ENCODE data around the gene CCDC85C.

Gene CCDC85C

GRCh38 chr14:99587460-99588278 lies 16.3 kb downstream of the CCDC85C start:
- DNase-seq: no peak

- no peak for DNase-seq
Observed at GRCh38 chr14:99586761-99587459, 17.1 kb downstream of the CCDC85C start.

DNA sequence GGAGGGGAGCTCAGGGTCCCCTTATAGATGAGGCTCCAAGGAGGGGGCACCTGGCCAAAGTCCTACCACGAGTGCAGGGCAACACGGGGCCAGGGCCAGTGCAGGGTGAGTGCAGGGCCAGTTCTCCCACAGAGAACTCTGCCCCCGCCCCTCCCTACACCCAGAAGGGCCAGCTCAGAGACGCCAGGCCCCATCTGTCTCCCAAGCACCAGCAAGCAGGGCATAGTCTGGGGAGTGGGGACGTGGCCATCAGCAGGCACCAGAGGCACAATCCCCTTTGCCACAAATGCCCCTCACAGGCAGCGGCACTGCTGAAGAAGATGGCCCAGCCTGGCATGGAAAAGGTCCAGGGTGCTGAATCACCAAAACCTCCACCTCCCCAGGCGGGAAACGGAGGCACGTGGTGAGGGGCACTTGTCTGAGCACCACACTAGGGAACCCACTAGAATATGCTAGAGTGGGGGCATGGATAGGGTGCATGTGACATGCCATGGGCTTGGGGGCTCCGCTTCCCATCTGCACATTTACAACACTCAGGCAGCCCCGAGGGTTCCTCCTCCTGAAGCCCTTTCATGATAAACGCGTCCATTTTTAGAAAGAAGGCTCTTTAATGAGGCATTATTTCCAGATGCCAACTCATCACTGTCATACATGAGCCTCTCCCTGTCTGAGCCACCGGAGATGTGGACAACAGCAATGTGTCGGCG lies 17.8 kb downstream of the CCDC85C start:
- DNase-seq: no peak

DNA sequence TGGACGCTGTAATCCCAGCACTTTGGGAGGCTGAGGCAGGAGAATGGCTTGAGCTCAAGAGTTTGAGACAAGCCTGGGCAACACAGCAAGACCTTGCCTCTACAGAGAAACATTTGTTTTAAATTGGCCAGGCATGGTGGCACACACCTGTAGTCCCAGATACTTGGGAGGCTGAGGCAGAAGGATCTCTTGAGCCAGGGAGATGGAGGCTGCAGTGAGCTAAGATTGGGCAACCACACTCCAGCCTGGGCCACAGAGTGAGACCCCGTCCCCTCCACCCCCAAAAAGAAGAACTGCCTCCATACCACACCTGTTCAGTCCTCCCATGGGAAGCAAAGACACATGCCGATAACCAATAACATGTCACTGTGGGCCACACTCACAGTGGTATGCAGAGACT lies 19.2 kb downstream of the CCDC85C start:
- DNase-seq: no peak

DNA sequence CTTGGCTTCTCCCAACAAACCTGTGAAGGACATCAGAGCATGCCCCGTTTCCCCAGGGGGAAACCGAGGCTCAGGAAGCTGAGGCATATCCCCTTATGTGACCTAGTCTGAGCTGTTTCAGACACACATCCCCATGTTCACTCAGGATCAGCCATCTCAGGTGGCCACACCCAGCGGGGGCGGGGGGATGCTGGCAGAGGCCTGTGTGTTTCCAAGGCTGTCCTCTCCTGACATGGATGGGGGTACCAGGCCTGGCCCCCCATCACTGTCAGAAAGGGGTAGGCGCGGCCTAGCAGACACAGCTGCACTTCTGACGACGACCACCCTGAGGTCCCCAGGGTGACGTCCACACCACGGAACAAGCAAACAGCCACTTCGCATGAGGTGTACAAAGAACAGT lies 22.1 kb downstream of the CCDC85C start:
- DNase-seq: no peak

GRCh38 chr14:99581374-99581773 lies 22.6 kb downstream of the CCDC85C start:
- no peak for DNase-seq

- no peak for DNase-seq
Observed at GRCh38 chr14:99579903-99580571, 24.0 kb downstream of the CCDC85C start.

DNA sequence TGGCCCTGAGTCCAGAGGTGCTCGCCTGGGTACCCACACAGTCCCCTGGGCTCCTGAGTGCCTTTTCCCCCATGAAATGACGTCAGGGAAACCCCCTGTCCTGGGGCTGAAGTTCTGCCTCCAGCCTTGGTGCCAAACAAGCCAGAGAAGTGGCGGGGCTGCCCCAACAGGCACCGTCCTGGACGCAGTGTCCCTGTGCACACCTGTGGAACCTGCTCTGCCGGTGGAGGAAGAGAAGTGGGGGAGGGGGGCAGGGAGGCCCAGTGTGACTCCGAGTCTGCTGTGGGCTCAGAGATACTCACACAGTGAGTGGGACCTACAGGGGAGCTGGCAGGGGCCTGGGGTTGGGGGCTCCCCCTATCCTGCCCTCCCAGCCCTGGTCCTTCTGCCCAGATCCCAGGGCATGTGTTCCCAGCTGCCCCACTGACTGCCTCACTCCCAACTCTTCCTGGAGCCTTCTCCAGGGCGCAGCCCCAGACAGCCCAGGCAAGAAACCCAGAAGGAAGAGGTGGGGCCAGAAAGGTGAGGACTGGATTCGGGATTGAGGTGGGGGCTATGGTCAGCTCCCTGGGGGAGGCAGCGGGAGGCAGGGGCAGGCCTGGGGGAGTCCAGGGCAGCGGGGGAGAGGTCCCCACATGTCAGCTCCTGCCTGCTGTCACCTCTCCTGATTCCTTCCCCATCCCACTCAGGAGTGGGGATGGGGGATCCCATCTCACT lies 24.7 kb downstream of the CCDC85C start:
- no peak for DNase-seq

GRCh38 chr14:99578541-99579101 lies 25.4 kb downstream of the CCDC85C start:
- no peak for DNase-seq

GRCh38 chr14:99576761-99577705 lies 27.0 kb downstream of the CCDC85C start:
- no peak for DNase-seq

DNA sequence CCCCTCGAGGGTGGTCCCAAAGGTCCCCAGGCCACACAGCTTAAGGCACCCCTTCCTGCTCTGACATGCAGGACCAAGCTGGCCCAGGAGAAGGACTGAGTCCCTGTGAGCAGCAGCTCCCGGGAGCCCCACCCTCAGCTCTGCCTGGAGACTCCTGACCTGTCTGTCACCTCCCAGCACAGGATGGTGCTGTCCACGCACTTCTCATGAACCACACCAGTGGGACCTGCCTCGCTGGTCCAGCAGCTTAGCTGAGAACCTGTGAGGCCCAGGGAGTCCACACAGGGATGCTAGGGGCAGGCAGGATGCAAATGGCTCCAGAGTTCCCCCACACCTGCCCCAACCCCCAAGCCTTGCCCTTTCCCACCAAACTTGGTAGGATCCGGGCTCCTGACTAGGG lies 27.7 kb downstream of the CCDC85C start:
- DNase-seq: no peak

GRCh38 chr14:99575043-99576023 lies 28.7 kb downstream of the CCDC85C start:
- no peak for DNase-seq

DNA sequence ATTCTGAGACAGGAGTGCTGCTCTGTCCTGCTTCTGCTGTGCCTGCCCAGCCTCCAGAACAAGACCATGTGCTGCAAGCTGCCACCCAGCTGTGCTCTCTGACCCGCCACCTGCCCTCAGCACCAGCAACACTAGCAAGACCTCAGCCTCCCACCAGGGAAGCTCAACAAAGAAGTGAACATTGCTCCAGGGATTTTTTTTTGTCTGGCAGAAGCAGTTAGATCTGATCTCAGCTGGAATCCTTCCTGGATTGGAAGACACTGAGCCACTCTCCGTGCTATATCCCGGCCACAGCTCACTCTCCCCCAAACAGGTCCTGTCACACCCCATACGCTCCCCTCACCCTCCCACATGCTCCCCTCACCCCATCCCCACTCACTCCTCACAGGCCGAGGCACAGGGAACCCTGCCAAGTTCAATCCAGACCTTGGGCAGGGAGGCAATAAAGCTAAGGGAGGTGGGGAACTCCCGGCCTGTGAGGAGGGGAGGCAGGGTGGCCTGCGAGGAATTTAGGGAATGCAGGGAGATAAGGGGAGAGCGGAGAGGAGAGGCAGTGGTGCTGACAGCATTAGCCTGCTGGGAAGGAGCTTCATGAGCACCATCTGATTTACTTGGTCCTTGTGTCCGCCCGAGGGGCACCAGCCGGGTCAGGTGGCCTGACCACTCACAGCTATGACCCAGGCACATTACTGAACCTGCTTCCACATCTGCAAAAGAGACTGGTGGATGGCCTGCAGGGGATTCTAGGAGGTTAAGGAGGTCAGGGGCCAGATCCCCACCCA lies 29.7 kb downstream of the CCDC85C start:
- DNase-seq: no peak

GRCh38 chr14:99573436-99574098 lies 30.4 kb downstream of the CCDC85C start:
- no peak for DNase-seq

DNA sequence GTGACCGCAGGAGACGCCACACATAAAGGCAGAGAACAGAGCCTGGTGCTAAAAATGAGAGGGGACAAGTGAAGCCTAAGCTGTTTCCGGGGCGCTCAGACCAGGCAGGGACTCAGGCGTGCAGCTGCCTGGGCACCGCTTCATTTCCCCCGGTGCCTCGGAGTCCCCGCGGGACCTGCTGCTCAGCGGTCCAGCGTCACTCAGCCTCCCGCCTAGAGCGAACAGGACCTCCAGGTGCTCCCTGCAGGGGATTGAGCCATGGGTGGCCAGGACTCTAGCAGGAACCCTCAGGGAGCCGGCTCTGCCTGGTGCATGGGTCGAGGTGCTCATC lies 31.0 kb downstream of the CCDC85C start:
- no peak for DNase-seq

- DNase-seq: no peak
Observed at GRCh38 chr14:99572173-99572999, 31.6 kb downstream of the CCDC85C start.

DNA sequence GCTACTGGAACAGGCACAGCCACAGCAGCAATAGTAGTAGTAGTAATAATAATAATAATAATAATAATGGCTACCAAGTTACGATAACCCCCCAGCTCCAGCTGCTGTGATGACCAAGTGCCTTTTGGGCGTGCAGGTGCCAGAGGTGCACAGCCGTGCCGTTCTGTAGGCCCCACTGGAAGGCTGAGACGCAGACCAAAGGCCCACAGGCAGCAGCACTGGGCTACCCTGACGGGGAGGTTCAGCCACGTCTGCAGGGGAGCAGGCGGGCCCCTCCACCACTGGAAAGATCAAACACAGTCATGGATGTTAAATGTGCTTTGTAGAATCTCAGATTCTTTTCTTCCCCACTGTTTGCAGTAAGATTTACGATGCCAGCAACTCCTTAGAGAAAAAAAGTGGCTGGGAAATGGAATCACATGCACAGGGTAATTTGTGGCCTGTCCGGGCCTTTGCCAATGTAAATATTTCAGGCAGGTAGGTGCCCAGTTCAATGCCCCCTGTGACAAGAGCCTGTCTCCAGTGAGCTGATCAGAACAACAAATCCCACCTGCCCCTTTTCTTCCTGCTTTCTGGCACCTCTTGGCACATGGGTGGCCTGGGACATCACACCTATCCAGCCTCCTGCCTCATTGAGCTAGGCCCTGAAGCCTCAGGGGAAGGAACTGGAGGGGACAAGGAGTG lies 32.6 kb downstream of the CCDC85C start:
- DNase-seq: no peak

All from CD4-positive, alpha-beta T cell treated with Interleukin-12 subunit alpha and Interleukin-12 subunit beta, for 1 hour (primary cell).